ENCODE measurements around the gene NLRP1.

GRCh38 chr17:5560361-5560988 is 23.8 kb downstream of the NLRP1 start:
- TF ChIP-seq CTCF (IDR thresholded peaks at IDR 0.05) (no peak), POLR2A (IDR thresholded peaks at IDR 0.05) (no peak)

Data from uterus (tissue), 2 donors.